Keratinocyte (primary cell): ENCODE measurements around the gene SH3GLB2. TPM values are rescaled to one million over a fixed set of nuclear protein-coding genes. Genes with fewer than 3 reads are reported as not detected.
"Not testable (repeated sequence)": the region's sequence is repeated elsewhere in the genome, so short reads cannot be mapped to it uniquely, and the experiment has no call there.

ENCODE experiments used
- DNase-seq: peaks from one replicate; pipeline ENCODE4 v3.0.0-alpha.2; 2011; ENCODE audit warnings: low read depth, missing footprints, low spot score
- FAIRE-seq: peaks from 2 replicates; lab custom pipeline; 2011; peaks lifted over from hg19 to GRCh38; lab: Jason Lieb, UNC
- H2AFZ ChIP-seq: 2 replicates; pipeline ENCODE4 v1.6.0; 2012; ENCODE audit warnings: low read length, control low read depth, inconsistent platforms; ENCODE audit not compliant: control insufficient read depth
- H3K27ac ChIP-seq: 2 replicates; pipeline ENCODE4 v1.5.1; 2011; ENCODE audit warnings: low read length; ENCODE audit not compliant: control insufficient read depth, insufficient read depth
- H3K27me3 ChIP-seq: 3 replicates; pipeline ENCODE4 v1.6.0; 2011; ENCODE audit warnings: low read length; ENCODE audit not compliant: control insufficient read depth, insufficient read depth; ENCODE audit errors: extremely low read depth
- H3K36me3 ChIP-seq, 2 experiments: 2 replicates in 1 of 2; 3 replicates in 1 of 2; pipeline ENCODE4 v1.5.1; 2011; ENCODE audit warnings: low read length in 2 of 2, mild to moderate bottlenecking in 1 of 2; ENCODE audit not compliant: control insufficient read depth in 2 of 2, insufficient read depth in 2 of 2; ENCODE audit errors: extremely low read depth in 1 of 2
- H3K4me1 ChIP-seq: 3 replicates; pipeline ENCODE4 v1.5.1; 2011; ENCODE audit warnings: low read length; ENCODE audit not compliant: control insufficient read depth, insufficient read depth; ENCODE audit errors: extremely low read depth
- H3K4me2 ChIP-seq: 3 replicates; pipeline ENCODE4 v1.6.0; 2011; ENCODE audit warnings: low read depth, low read length; ENCODE audit not compliant: control insufficient read depth, insufficient read depth; ENCODE audit errors: extremely low read depth
- H3K4me3 ChIP-seq, 3 experiments: fragments of 200-600 bp in 1 of 3; sonication (generic) in 1 of 3; 2 replicates in 2 of 3; 3 replicates in 1 of 3; pipeline ENCODE4 v1.5.1; 2011 to 2016; ENCODE audit warnings: low read length in 3 of 3, mild to moderate bottlenecking in 3 of 3, control low read depth in 2 of 3, inconsistent platforms in 1 of 3, low read depth in 1 of 3, mixed read lengths in 1 of 3, mixed run types in 1 of 3, moderate library complexity in 1 of 3; ENCODE audit not compliant: control insufficient read depth in 2 of 3, insufficient read depth in 2 of 3; ENCODE audit errors: extremely low read depth in 1 of 3
- H3K79me2 ChIP-seq: 2 replicates; pipeline ENCODE4 v1.6.0; 2012; ENCODE audit warnings: low read length; ENCODE audit not compliant: control insufficient read depth, insufficient read depth
- H3K9ac ChIP-seq: 3 replicates; pipeline ENCODE4 v1.6.0; 2011; ENCODE audit warnings: low read length; ENCODE audit not compliant: control insufficient read depth, insufficient read depth; ENCODE audit errors: extremely low read depth
- H3K9me1 ChIP-seq: 3 replicates; pipeline ENCODE4 v1.6.0; 2011; ENCODE audit warnings: low read length; ENCODE audit not compliant: control insufficient read depth, insufficient read depth; ENCODE audit errors: extremely low read depth
- H3K9me3 ChIP-seq: 2 replicates; pipeline ENCODE4 v1.5.1; 2012; ENCODE audit warnings: low read depth, low read length; ENCODE audit not compliant: control insufficient read depth
- H4K20me1 ChIP-seq: 3 replicates; pipeline ENCODE4 v1.6.0; 2011; ENCODE audit warnings: low read length; ENCODE audit not compliant: control insufficient read depth, insufficient read depth; ENCODE audit errors: extremely low read depth
- CTCF ChIP-seq, 3 experiments: IDR thresholded peaks in 1 of 3; conservative IDR thresholded peaks in 1 of 3; optimal IDR thresholded peaks in 1 of 3; 2 replicates in 2 of 3; 3 replicates in 1 of 3; pipeline versions ENCODE3 to v1.5.1; 2011; ENCODE audit warnings: low read length in 3 of 3, mild to moderate bottlenecking in 3 of 3, moderate library complexity in 2 of 3, control low read depth in 1 of 3, inconsistent platforms in 1 of 3; ENCODE audit not compliant: insufficient read depth in 2 of 3; ENCODE audit errors: extremely low read depth in 1 of 3
- EZH2 ChIP-seq: IDR thresholded peaks from one replicate; pipeline ENCODE4 v1.6.1; 2012; ENCODE audit warnings: inconsistent platforms, mild to moderate bottlenecking, low read length, moderate library complexity
- dilution Hi-C: fragments of 300-500 bp; cut with MboI; formaldehyde crosslinking; loops from one replicate; pipeline ENCODE4 v1.7.0; 2020; ENCODE audit warnings: low sequenced_read_pairs; ENCODE audit not compliant: extremely low pct_ligation_motif_present
- polyA plus RNA-seq, 5 experiments: library from polyadenylated mRNA; depleted of rRNA in 3 of 5; stranded (reverse) in 3 of 5; stranded (forward) in 1 of 5; unstranded in 1 of 5; fragments of >200 nt; gene quantifications; 1 replicate in 1 of 5; 2 replicates in 3 of 5; 3 replicates in 1 of 5; pipeline versions ENCODE4 v1.2.1 to v1.2.3, GENCODE V29; 2011 to 2012; ENCODE audit warnings: missing spikeins in 2 of 5, low read depth in 1 of 5, low replicate concordance in 1 of 5

Gene SH3GLB2
- polyA plus RNA-seq, 1 donor (not counting 4 experiments of a cell fraction or from before 2014, with no cell fraction given), result 37.1 TPM

GRCh38 chr9:129006328-129007034 lies 21.6 kb downstream of the SH3GLB2 start:
- H3K36me3 ChIP-seq, result peaks cover 37 to 43% of the 10 kb centered on the region in 2 experiments
- H3K4me3 ChIP-seq, result no peak overlapping the region
- peaks cover 3% of the 10 kb centered on the region for H4K20me1 ChIP-seq
- dilution Hi-C loops, result no loop called here
- no peak overlapping the region for H3K27ac ChIP-seq
- FAIRE-seq (peak; percentile 53), DNase-seq (no peak)
- no peaks in the 10 kb centered on the region for H3K9me1 ChIP-seq
- no peak overlapping the region for H3K4me2 ChIP-seq
- no peaks in the 10 kb centered on the region for H3K27me3 ChIP-seq
- H2AFZ ChIP-seq, result no peak overlapping the region
- no peaks in the 10 kb centered on the region for H3K9me3 ChIP-seq
- H3K79me2 ChIP-seq, result no peaks in the 10 kb centered on the region
- H3K9ac ChIP-seq, result no peak overlapping the region
- TF ChIP-seq EZH2 (no peak), CTCF (optimal IDR thresholded peaks at IDR 0.05 in 1 of 3, IDR thresholded peaks at IDR 0.05 in 1 of 3, conservative IDR thresholded peaks at IDR 0.05 in 1 of 3; ENCODE audit: extremely low read depth in 1 of 3, insufficient read depth in 2 of 3, low read length in 3 of 3) (peak; percentile 89 to 96 (median 91))
- H3K4me1 ChIP-seq, result peaks cover 5% of the 10 kb centered on the region

GRCh38 chr9:129005336-129005997 lies 22.7 kb downstream of the SH3GLB2 start:
- Histone ChIP-seq H3K27ac (no peak overlapping the region), H3K79me2 (no peaks in the 10 kb centered on the region), H3K4me2 (no peak overlapping the region), H3K36me3 (peaks cover 41 to 48% of the 10 kb centered on the region in 2 experiments), H3K9me1 (no peaks in the 10 kb centered on the region), H3K4me3 (no peak overlapping the region), H2AFZ (no peak overlapping the region), H3K9ac (no peak overlapping the region), H3K9me3 (no peaks in the 10 kb centered on the region), H3K27me3 (no peaks in the 10 kb centered on the region), H4K20me1 (peaks cover 3% of the 10 kb centered on the region), H3K4me1 (peaks cover 5% of the 10 kb centered on the region)
- FAIRE-seq (no peak), DNase-seq (no peak)
- TF ChIP-seq EZH2 (no peak), CTCF (optimal IDR thresholded peaks at IDR 0.05 in 1 of 3, IDR thresholded peaks at IDR 0.05 in 1 of 3, conservative IDR thresholded peaks at IDR 0.05 in 1 of 3; ENCODE audit: extremely low read depth in 1 of 3, insufficient read depth in 2 of 3, low read length in 3 of 3) (no peak)
- dilution Hi-C loops, result no loop called here

- H3K27me3 ChIP-seq, H3K27ac ChIP-seq, H2AFZ ChIP-seq, H3K4me3 ChIP-seq, H3K4me1 ChIP-seq, H3K79me2 ChIP-seq, H3K9ac ChIP-seq, DNase-seq, H3K4me2 ChIP-seq, FAIRE-seq, H4K20me1 ChIP-seq, dilution Hi-C loops, H3K9me1 ChIP-seq, H3K9me3 ChIP-seq: not testable (repeated sequence)
- peaks cover 42 to 54% of the 10 kb centered on the region in 2 experiments for H3K36me3 ChIP-seq
Observed at GRCh38 chr9:129004173-129004572, 24.0 kb downstream of the SH3GLB2 start.
